ENCODE measurements around the gene FOXO1. TPM values are rescaled to one million over a fixed set of nuclear protein-coding genes. Genes with fewer than 3 reads are reported as not detected.

Gene FOXO1
- total and polyA plus RNA-seq, 2 of the 13 experiments (the other 11 are each of a cell fraction or from before 2014, with no cell fraction given) = 8.1 to 13.1 TPM

- TF ChIP-seq ZBTB20 (CRISPR knock-in tag; IDR thresholded peaks at IDR 0.05; ENCODE audit: borderline replicate concordance, low read depth) (peak; percentile 66; the same call in 1 of the 2 replicates), BCL6 (CRISPR knock-in tag; IDR thresholded peaks at IDR 0.05) (peak; percentile 72), ZNF121 (CRISPR knock-in tag; IDR thresholded peaks at IDR 0.05) (0 out of 2 replicates have a peak, but pooled peaks have one; percentile 24), SRSF4 (IDR thresholded peaks at IDR 0.05; ENCODE audit: low read depth, low read length, poor library complexity, severe bottlenecking) (no peak), MAZ (IDR thresholded peaks at IDR 0.05; ENCODE audit: borderline replicate concordance, low read depth, low read length) (no peak), MAZ (CRISPR knock-in tag; IDR thresholded peaks at IDR 0.05; ENCODE audit: low read depth) (no peak), ARID3A (IDR thresholded peaks at IDR 0.05; ENCODE audit: low read depth, low read length) (peak; percentile 73), THAP9 (CRISPR knock-in tag; IDR thresholded peaks at IDR 0.05; ENCODE audit: borderline replicate concordance) (peak; percentile 36; the same call in 1 of the 2 replicates), ZNF503 (CRISPR knock-in tag; IDR thresholded peaks at IDR 0.05) (0 out of 2 replicates have a peak, but pooled peaks have one; percentile 9)
- TF ChIP-seq, protein P1, sequence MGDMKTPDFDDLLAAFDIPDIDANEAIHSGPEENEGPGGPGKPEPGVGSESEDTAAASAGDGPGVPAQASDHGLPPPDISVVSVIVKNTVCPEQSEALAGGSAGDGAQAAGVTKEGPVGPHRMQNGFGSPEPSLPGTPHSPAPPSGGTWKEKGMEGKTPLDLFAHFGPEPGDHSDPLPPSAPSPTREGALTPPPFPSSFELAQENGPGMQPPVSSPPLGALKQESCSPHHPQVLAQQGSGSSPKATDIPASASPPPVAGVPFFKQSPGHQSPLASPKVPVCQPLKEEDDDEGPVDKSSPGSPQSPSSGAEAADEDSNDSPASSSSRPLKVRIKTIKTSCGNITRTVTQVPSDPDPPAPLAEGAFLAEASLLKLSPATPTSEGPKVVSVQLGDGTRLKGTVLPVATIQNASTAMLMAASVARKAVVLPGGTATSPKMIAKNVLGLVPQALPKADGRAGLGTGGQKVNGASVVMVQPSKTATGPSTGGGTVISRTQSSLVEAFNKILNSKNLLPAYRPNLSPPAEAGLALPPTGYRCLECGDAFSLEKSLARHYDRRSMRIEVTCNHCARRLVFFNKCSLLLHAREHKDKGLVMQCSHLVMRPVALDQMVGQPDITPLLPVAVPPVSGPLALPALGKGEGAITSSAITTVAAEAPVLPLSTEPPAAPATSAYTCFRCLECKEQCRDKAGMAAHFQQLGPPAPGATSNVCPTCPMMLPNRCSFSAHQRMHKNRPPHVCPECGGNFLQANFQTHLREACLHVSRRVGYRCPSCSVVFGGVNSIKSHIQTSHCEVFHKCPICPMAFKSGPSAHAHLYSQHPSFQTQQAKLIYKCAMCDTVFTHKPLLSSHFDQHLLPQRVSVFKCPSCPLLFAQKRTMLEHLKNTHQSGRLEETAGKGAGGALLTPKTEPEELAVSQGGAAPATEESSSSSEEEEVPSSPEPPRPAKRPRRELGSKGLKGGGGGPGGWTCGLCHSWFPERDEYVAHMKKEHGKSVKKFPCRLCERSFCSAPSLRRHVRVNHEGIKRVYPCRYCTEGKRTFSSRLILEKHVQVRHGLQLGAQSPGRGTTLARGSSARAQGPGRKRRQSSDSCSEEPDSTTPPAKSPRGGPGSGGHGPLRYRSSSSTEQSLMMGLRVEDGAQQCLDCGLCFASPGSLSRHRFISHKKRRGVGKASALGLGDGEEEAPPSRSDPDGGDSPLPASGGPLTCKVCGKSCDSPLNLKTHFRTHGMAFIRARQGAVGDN (CRISPR knock-in tag; IDR thresholded peaks at IDR 0.05) = peak; percentile 88
- TF ChIP-seq, protein P2, sequence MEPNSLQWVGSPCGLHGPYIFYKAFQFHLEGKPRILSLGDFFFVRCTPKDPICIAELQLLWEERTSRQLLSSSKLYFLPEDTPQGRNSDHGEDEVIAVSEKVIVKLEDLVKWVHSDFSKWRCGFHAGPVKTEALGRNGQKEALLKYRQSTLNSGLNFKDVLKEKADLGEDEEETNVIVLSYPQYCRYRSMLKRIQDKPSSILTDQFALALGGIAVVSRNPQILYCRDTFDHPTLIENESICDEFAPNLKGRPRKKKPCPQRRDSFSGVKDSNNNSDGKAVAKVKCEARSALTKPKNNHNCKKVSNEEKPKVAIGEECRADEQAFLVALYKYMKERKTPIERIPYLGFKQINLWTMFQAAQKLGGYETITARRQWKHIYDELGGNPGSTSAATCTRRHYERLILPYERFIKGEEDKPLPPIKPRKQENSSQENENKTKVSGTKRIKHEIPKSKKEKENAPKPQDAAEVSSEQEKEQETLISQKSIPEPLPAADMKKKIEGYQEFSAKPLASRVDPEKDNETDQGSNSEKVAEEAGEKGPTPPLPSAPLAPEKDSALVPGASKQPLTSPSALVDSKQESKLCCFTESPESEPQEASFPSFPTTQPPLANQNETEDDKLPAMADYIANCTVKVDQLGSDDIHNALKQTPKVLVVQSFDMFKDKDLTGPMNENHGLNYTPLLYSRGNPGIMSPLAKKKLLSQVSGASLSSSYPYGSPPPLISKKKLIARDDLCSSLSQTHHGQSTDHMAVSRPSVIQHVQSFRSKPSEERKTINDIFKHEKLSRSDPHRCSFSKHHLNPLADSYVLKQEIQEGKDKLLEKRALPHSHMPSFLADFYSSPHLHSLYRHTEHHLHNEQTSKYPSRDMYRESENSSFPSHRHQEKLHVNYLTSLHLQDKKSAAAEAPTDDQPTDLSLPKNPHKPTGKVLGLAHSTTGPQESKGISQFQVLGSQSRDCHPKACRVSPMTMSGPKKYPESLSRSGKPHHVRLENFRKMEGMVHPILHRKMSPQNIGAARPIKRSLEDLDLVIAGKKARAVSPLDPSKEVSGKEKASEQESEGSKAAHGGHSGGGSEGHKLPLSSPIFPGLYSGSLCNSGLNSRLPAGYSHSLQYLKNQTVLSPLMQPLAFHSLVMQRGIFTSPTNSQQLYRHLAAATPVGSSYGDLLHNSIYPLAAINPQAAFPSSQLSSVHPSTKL (CRISPR knock-in tag; IDR thresholded peaks at IDR 0.05) = peak; percentile 79
Measured at GRCh38 chr13:40563350-40564125, 102.9 kb downstream of the FOXO1 start (continued).
